HepG2 (cell line): ENCODE measurements around the gene SAMD14. TPM values are rescaled to one million over a fixed set of nuclear protein-coding genes. Genes with fewer than 3 reads are reported as not detected.

Experiments used
- BORCS8-MEF2B ChIP-seq: sonication (generic); formaldehyde crosslinking; IDR thresholded peaks from 2 replicates; pipeline ENCODE4 v1.8.0; 2022; ENCODE audit warnings: mild to moderate bottlenecking, missing genetic modification reagents
- HMG20B ChIP-seq: conservative IDR thresholded peaks from 2 replicates; pipeline ENCODE4 v1.6.1; 2016; ENCODE audit warnings: missing genetic modification reagents, missing compliant biosample characterization
- HNRNPK ChIP-seq: fragments of 200-400 bp; formaldehyde crosslinking; IDR thresholded peaks from 2 replicates; pipeline ENCODE4 v1.6.1; 2018; ENCODE audit warnings: low read length, low read depth, moderate library complexity, mild to moderate bottlenecking; ENCODE audit not compliant: poor library complexity, severe bottlenecking
- JARID2 ChIP-seq: sonication (generic); formaldehyde crosslinking; IDR thresholded peaks from 2 replicates; pipeline ENCODE4 v1.8.1; 2023; ENCODE audit warnings: missing genetic modification reagents, inconsistent platforms; ENCODE audit not compliant: insufficient replicate concordance
- JUND ChIP-seq: sonication (generic); formaldehyde crosslinking; IDR thresholded peaks from 2 replicates; pipeline ENCODE4 v1.8.0; 2022; ENCODE audit warnings: mild to moderate bottlenecking, missing genetic modification reagents
- NCOA5 ChIP-seq: sonication (generic); formaldehyde crosslinking; IDR thresholded peaks from 2 replicates; pipeline ENCODE4 v1.4.0; 2020; ENCODE audit warnings: missing genetic modification reagents
- NFKB2 ChIP-seq: sonication (generic); formaldehyde crosslinking; IDR thresholded peaks from 2 replicates; pipeline ENCODE4 v1.4.0; 2020; ENCODE audit warnings: missing genetic modification reagents, borderline replicate concordance
- PPARG ChIP-seq: conservative IDR thresholded peaks from 2 replicates; pipeline ENCODE4 v1.6.1; 2016; ENCODE audit warnings: missing biosample characterization, missing genetic modification reagents
- REPIN1 ChIP-seq: sonication (generic); formaldehyde crosslinking; IDR thresholded peaks from 2 replicates; pipeline ENCODE4 v1.8.0; 2022; ENCODE audit warnings: missing genetic modification reagents, low read depth, mild to moderate bottlenecking, borderline replicate concordance
- SMAD9 ChIP-seq: sonication (generic); formaldehyde crosslinking; IDR thresholded peaks from 2 replicates; pipeline ENCODE4 v1.5.1; 2020; ENCODE audit warnings: mild to moderate bottlenecking, missing genetic modification reagents
- SP140L ChIP-seq: sonication (generic); formaldehyde crosslinking; IDR thresholded peaks from 2 replicates; pipeline ENCODE4 v1.4.0; 2020; ENCODE audit warnings: missing genetic modification reagents, borderline replicate concordance
- SRSF9 ChIP-seq: fragments of 200-400 bp; formaldehyde crosslinking; IDR thresholded peaks from 2 replicates; pipeline ENCODE4 v1.6.1; 2018; ENCODE audit warnings: borderline replicate concordance, mild to moderate bottlenecking, low read depth, low read length; ENCODE audit not compliant: insufficient read depth, poor library complexity, severe bottlenecking
- ZBTB42 ChIP-seq: sonication (generic); formaldehyde crosslinking; IDR thresholded peaks from 2 replicates; pipeline ENCODE4 v1.5.0; 2020; ENCODE audit warnings: mild to moderate bottlenecking, missing genetic modification reagents
- ZFP36 ChIP-seq: fragments of 150-350 bp; IDR thresholded peaks from 2 replicates; pipeline ENCODE4 v1.6.1; 2018; ENCODE audit warnings: borderline replicate concordance, low read length, low read depth; ENCODE audit not compliant: partially characterized antibody
- ZNF296 ChIP-seq: sonication (generic); formaldehyde crosslinking; conservative IDR thresholded peaks from 2 replicates; pipeline ENCODE4 v1.5.0; 2020; ENCODE audit warnings: mild to moderate bottlenecking, missing genetic modification reagents
- ZNF33B ChIP-seq: sonication (generic); formaldehyde crosslinking; IDR thresholded peaks from 2 replicates; pipeline ENCODE4 v1.5.1; 2020; ENCODE audit warnings: mild to moderate bottlenecking, missing genetic modification reagents
- ZNF510 ChIP-seq: sonication (generic); formaldehyde crosslinking; IDR thresholded peaks from 2 replicates; pipeline ENCODE4 v1.4.0; 2020; ENCODE audit warnings: low read depth, mild to moderate bottlenecking, missing genetic modification reagents
- ZNF556 ChIP-seq: sonication (generic); formaldehyde crosslinking; IDR thresholded peaks from 2 replicates; pipeline ENCODE4 v1.4.0; 2020; ENCODE audit warnings: mild to moderate bottlenecking, missing genetic modification reagents, borderline replicate concordance
- ZNF7 ChIP-seq: IDR thresholded peaks from 2 replicates; pipeline ENCODE4 v1.6.1; 2016; ENCODE audit warnings: missing biosample characterization, missing genetic modification reagents
- polyA plus RNA-seq, 8 experiments: library from polyadenylated mRNA; depleted of rRNA in 3 of 8; stranded (reverse) in 7 of 8; unstranded in 1 of 8; fragments of >200 nt; fragmentation: Illumina TruSeq in 4 of 8; extraction: Trizol in 4 of 8; gene quantifications; 2 replicates each; pipeline versions ENCODE4 v1.2.1 to v1.2.3, GENCODE V29; 2011 to 2016; ENCODE audit warnings: low read depth in 4 of 8, missing spikeins in 1 of 8, mixed read lengths in 1 of 8; ENCODE audit not compliant: insufficient read depth in 1 of 8
- total RNA-seq, 5 experiments: library from RNA; depleted of rRNA; stranded (reverse); fragments of >200 nt; fragmentation: Illumina TruSeq; extraction: Trizol; gene quantifications; 2 replicates each; pipeline ENCODE4 v1.2.3, GENCODE V29; 2016; ENCODE audit warnings: low read depth in 1 of 5
- TF ChIP-seq, protein P1 (sequence below), 2 experiments: sonication (generic) in 1 of 2; formaldehyde crosslinking in 1 of 2; IDR thresholded peaks; 2 replicates each; pipeline versions ENCODE4 v1.5.1 to v1.6.1; 2011 to 2020; ENCODE audit warnings: borderline replicate concordance in 1 of 2, low read depth in 1 of 2, low read length in 1 of 2, mild to moderate bottlenecking in 1 of 2, missing genetic modification reagents in 1 of 2, moderate library complexity in 1 of 2
- TF ChIP-seq, protein P2 (sequence below): sonication (generic); formaldehyde crosslinking; IDR thresholded peaks from 2 replicates; pipeline ENCODE4 v1.4.0; 2020; ENCODE audit warnings: missing genetic modification reagents, borderline replicate concordance

The SAMD14 gene
- total and polyA plus RNA-seq, 2 of the 13 experiments (the other 11 are each of a cell fraction or from before 2014, with no cell fraction given): 0.07 to 0.22 TPM

DNA sequence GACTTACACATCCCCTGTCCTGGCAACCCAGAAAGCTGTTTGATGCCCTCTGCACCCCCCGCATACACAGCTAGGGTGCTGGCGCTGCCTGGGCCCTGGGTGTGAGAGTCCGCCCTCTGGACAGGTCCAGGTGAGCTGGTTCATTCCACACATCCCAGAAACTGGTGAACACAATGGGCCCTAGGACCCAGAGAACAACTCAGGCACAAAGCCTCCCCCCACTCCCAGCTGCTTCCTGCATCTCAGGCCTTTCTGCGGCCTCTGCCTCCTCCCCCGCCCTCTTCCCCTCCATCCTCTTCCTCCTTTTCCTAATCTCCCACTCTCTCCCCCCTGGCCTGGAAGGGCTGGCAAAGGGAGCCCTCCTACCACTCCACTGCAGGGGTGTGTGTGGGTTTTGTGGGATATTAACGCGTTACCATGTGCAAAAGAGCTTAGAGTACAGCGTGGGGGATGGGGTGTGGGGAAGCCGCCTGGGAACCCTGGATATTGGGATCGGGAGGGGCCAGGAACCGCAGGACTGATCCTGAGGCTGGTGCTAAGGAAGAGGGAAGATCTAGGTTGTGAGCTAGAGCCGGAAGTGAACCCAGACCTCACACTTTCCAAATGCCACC, 22.1 kb upstream of the SAMD14 start (continued):
- TF ChIP-seq ZNF510 (no peak), SMAD9 (no peak), PPARG (no peak), ZNF7 (no peak), JARID2 (CRISPR knock-in tag) (no peak), HNRNPK (peak; percentile 17), JUND (CRISPR knock-in tag) (no peak), NCOA5 (no peak), ZFP36 (no peak), SRSF9 (no peak), HMG20B (CRISPR knock-in tag) (0 out of 2 replicates have a peak, but pooled peaks have one; percentile 29), BORCS8-MEF2B (CRISPR knock-in tag) (peak; percentile 58; the same call in 1 of the 2 replicates), SP140L (CRISPR knock-in tag) (no peak), NFKB2 (CRISPR knock-in tag) (no peak), ZNF296 (no peak), ZBTB42 (CRISPR knock-in tag) (0 out of 2 replicates have a peak, but pooled peaks have one; percentile 19), ZNF33B (CRISPR knock-in tag) (no peak), REPIN1 (no peak; the same call in 1 of the 2 replicates), ZNF556 (CRISPR knock-in tag) (peak; percentile 81; the same call in 1 of the 2 replicates)
- TF ChIP-seq, protein P1, sequence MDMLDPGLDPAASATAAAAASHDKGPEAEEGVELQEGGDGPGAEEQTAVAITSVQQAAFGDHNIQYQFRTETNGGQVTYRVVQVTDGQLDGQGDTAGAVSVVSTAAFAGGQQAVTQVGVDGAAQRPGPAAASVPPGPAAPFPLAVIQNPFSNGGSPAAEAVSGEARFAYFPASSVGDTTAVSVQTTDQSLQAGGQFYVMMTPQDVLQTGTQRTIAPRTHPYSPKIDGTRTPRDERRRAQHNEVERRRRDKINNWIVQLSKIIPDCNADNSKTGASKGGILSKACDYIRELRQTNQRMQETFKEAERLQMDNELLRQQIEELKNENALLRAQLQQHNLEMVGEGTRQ (IDR thresholded peaks at IDR 0.05; ENCODE audit: low read depth, low read length): no peak
- TF ChIP-seq, protein P1 (CRISPR knock-in tag; IDR thresholded peaks at IDR 0.05; ENCODE audit: borderline replicate concordance): no peak
- TF ChIP-seq, protein P2, sequence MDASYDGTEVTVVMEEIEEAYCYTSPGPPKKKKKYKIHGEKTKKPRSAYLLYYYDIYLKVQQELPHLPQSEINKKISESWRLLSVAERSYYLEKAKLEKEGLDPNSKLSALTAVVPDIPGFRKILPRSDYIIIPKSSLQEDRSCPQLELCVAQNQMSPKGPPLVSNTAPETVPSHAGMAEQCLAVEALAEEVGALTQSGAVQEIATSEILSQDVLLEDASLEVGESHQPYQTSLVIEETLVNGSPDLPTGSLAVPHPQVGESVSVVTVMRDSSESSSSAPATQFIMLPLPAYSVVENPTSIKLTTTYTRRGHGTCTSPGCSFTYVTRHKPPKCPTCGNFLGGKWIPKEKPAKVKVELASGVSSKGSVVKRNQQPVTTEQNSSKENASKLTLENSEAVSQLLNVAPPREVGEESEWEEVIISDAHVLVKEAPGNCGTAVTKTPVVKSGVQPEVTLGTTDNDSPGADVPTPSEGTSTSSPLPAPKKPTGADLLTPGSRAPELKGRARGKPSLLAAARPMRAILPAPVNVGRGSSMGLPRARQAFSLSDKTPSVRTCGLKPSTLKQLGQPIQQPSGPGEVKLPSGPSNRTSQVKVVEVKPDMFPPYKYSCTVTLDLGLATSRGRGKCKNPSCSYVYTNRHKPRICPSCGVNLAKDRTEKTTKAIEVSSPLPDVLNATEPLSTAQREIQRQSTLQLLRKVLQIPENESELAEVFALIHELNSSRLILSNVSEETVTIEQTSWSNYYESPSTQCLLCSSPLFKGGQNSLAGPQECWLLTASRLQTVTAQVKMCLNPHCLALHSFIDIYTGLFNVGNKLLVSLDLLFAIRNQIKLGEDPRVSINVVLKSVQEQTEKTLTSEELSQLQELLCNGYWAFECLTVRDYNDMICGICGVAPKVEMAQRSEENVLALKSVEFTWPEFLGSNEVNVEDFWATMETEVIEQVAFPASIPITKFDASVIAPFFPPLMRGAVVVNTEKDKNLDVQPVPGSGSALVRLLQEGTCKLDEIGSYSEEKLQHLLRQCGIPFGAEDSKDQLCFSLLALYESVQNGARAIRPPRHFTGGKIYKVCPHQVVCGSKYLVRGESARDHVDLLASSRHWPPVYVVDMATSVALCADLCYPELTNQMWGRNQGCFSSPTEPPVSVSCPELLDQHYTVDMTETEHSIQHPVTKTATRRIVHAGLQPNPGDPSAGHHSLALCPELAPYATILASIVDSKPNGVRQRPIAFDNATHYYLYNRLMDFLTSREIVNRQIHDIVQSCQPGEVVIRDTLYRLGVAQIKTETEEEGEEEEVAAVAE (CRISPR knock-in tag): peak; percentile 58; the same call in 1 of the 2 replicates
